Stimulated activated CD4-positive, alpha-beta T cell treated with anti-CD3 and anti-CD28 coated beads, TNF-alpha, amount 100 ng/mL, for 1 hour (primary cell): ENCODE results near the gene PROB1.
"Not testable (repeated sequence)": the region's sequence is repeated elsewhere in the genome, so short reads cannot be mapped to it uniquely, and the experiment has no call there.

Source experiments
- DNase-seq, 3 donors: peaks; one replicate each; pipeline ENCODE4 v3.0.0-alpha.2; 2020; ENCODE audit warnings: low read depth in 3 of 3, low spot score in 1 of 3

Gene PROB1

DNA sequence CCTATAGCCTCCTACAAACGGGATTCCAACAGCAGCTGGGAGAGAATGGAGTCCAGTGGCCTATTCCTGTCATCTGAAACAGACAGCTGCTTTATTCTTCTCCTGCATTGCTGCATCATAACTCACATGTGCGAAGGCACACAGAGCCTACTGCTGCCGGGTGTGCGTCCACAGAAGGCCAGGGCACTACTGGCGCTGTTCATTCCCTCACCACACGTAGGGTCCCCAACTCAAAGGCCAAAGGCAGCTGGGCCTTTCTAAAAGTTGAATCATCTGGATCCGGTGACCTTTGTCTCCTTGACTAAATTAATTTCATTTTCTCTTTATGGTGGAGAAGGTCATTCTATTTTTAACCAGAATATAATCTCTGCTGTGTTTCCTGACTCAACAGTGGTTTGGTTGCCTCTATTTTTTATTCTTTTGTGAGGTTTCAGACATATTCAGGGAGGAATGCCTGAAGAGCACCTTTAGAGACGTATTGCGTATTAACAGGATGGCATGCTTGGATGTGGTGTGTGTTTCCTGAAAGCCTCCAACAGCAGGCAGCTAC lies 19.8 kb upstream of the PROB1 start:
- no peak for DNase-seq

- DNase-seq: no peak
Observed at GRCh38 chr5:139413963-139414362, 19.1 kb upstream of the PROB1 start.

DNA sequence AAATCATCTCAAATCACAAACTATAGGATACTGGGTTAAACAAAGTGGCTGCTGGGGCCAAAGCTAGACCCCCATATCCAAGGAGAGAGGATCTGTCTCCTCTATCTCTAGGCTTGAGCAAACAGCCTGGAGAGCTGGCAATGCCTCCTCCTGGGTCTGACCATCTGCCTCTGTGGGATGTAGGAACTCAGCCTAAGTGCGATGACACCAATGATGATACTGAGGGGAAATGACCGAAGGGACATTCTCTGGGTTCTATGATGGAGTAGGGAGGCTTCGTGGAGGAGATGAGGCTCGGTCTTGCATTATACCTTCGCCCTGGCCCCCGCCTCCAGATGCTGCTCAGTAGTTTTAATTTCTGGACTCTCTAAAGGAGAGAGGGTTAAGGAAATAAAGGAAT lies 18.2 kb upstream of the PROB1 start:
- no peak for DNase-seq

GRCh38 chr5:139410993-139411828 lies 16.3 kb upstream of the PROB1 start:
- no peak for DNase-seq

- no peak for DNase-seq
Observed at GRCh38 chr5:139410121-139410992, 15.5 kb upstream of the PROB1 start.

- not testable (repeated sequence) for DNase-seq
Observed at GRCh38 chr5:139409116-139409515, 14.2 kb upstream of the PROB1 start.

DNA sequence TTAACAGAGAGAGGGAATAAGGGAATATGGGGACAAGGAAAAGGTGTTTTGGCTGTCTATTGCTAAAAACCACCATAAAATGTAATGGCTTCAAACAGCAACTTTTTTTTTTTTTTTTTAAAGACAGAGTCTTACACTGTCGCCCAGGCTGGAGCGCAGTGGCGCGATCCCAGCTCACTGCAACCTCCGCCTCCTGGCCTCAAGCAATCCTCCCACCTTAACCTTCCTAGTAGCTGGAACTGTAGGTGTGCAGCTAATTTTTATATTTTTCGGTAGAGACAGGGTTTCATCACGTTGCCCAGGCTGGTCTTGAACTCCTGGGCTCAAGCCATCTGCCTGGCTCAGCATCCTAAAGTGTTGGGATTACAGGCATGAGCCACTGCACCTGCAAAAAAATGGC lies 13.3 kb upstream of the PROB1 start:
- no peak for DNase-seq

DNA sequence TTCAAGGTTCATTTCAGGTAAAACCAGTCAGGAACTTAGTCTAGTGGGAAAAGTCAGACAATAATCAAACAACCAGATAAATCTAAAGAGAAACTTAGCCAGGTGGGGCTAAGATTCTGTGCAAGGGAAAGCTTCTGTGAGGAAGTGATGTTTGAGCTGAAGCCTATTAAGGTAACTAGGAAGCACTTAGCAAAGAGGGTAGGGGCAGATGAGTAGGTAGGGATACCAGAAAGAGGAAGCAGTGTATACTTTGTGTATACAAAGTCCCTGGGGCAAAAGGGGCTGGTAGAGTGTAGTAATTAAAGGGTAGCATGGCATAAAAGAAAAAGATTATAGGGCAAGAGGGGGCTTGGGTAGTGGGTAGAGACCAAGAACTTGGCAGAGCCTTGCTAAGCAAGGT lies 12.6 kb upstream of the PROB1 start:
- DNase-seq: no peak

DNA sequence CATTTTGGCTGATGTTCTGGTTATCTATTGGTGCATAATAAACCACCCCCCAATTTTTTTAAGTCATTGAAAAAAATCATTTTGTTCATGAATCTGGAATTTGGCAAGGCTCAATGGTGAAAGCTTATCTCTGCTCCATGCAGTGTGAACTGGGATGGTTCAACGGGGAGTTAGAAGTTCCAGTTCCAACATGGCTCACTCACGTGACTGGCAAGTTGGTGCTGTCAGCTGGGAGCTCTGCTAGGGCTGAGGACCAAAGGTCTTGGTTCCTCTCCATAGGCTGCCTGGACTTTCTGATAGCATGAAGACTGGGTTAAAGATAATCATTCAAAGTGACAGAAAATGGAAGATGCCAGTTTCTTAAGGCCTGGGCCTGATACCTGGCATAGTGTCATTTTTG lies 12.1 kb upstream of the PROB1 start:
- DNase-seq: no peak

- DNase-seq: no peak
Observed at GRCh38 chr5:139404484-139404840, 9.6 kb upstream of the PROB1 start.

DNA sequence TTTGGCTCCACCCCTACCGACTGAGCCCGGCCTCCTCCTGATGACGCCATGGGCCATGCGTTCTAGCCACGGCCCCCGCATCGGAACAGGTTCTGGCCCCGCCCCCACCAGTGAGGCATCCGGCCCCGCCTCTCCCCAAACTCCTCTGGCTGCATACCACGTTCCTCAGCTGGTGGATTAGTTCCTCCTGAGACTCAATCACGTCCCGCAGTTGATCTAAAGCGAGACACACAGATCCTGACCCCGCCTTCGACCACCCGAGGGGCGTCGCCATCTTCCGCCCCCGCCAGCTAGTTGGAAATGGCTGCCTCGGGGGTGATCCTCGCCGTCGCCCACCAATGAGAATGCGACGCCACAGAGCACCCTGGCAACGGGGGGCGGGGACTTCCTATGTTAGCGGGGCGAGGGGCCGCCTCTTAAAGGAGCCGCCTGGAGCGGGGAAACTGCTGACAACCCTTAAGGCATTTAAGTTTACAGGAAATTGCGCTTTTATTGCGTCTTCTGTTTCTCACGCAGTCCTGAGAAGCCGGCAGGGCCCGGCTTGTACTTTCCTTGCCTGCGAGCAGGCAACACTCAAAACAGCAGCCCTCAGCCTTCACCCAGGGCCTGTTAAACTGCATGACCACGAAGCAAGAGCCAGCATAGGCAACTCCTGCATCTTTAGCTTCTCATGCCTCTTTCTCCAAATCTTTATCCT lies 9.0 kb upstream of the PROB1 start, which contains the start of gene SPATA24:
SPATA24 (minus strand) TSS at position 303 of the 697 bp plus-strand sequence; CDS start at position 274, 29 bp downstream.
- peak; percentile 92 to 95 (median 92) for DNase-seq

- no peak for DNase-seq
Observed at GRCh38 chr5:139403418-139403786, 8.5 kb upstream of the PROB1 start.

DNA sequence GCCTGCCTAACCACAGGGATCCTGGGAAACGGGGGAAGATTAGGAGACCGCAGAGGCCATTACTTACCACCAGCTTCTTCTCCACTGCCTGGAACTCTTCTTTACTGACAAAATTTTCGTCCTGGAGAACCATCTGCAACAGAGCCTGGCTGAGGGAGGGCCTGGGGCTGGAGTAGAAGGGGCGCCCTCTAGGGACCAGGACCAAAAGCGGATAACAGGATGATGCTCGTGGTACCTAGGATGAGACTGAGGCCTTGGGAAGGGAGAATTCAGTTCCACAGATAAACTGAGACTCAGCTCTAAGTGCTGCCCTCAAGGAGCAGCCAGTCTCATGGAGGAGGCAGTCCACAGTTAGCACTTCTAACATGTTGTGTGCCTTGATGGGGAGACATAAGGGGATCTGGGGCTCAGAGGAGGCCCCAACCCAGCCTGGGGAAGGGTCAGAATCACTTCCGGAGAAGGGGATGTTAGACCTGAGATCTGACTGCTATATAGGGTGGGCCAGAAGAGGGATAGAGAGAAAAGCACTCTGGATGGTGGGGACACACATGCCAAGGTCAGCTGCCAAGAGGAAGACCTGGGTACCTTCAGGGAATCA lies 7.8 kb upstream of the PROB1 start:
- no peak for DNase-seq

DNA sequence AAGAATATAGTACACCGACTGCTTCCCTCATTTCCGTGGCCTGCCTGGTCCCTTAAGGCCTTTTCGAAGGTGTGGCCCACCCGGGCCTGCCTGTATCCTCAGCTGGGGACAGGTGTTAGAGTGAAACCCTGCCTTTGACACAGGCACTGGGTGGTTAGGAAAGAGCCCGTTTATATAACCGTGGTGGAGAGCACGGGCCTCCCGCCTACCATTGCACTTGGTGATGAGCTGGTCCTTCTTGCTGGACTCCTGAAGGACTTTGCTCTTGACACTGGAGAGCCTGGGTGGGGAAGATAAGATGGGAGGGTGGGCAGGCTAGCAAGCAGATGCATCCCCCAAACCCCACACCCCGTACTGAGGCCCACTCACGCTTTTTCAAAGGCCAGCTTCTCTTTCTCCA lies 6.6 kb upstream of the PROB1 start:
- DNase-seq: no peak

DNA sequence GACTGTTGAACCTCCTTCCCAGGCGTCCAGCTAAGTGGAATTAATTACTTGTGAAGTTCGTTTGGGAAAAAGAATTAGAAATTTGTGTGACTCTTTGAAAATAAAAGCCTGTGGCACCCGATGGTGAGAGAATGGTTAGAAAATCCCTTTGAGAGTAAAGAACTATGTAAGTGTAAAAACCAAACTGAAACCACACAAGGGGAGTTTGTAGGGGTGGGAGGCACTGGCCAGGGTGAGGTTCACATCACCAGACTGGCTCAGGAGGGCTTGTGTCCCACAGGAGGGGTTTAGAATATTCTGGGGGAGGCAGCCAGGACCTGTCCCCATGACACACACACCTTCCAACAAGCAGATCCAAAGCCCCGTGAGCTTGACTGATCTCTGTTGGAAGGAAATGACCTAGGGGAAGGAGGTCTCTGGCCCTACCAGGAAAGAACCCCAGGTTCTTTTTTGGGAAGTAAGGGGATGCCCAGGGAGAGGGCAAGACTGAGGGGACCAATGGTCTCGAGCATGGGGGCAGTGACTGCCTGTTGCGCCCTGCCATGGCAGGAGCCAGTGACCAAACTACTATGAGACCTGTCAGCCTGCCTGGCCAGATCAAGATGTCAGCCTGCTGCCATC lies 4.7 kb upstream of the PROB1 start:
- no peak for DNase-seq

DNA sequence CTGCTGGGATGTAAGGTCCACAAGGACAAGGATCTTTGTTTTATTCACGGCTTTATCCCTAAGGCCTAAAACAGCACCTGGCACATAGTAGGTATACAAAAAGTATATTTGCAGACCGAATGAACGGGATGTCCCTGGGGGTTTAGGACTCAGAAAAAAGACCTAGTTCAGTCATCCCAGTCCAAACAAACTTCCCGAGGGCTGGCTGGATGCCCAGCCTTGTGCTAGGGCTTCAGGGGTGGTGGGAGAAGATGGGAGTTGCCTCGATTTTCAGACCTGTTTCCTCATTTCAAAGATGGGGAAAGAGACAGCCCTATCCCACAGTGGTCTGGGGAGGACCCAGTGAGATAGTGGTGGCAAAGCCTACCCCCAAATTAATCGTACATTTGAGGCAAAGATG lies 3.0 kb upstream of the PROB1 start:
- DNase-seq: no peak

DNA sequence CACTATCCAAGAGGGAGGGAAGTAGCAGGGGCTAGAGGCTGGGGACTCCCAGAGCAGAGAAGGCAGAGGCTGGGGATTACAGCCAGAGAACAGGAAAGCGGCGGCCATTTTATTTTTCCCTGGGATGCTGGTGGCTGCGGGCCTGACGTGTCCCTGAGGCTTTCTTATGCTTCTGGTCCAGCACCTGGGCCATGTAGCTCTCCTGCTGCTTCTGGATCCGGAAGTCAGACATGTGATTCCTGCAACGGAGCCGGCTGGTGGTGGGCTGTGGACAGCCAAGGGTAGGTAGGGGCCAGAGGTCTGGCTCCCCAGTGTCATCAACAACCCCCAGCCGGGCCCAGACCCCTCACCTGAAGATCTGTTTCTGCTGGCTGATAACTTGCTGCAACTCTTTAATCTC lies 1.8 kb upstream of the PROB1 start:
- DNase-seq: no peak

GRCh38 chr5:139395844-139396640 lies 1.1 kb upstream of the PROB1 start:
- DNase-seq: no peak

DNA sequence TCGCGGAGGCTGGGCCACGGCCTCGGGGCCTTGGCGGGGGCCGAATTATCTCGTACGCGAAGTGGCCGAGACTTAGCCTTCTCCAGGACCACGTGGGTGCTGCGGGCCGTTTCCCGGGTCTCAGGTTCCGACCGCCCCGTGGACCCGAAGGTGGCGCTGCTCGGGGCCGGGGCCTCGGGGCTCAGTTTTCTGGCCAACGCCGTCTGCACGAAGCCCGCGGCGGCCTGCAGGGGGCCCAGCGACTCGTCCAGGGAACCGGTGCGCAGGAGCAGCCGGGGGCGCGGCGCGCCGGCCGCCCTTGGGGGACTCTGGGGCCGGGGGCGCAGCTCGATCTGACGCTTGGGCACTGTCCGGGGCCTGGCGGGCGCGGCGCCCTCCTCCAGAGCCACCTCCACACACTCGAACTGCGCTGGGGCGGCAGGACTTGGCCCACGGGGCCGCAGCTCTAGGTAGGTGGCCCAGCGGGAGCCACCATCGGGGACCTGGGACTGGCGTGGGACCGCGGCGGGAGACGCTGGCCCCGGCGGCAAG lies 716 bp downstream of the PROB1 start:
- no peak for DNase-seq
